Spinal cord (tissue), 10 donors: ENCODE measurements around the gene CELA1. TPM values are rescaled to one million over a fixed set of nuclear protein-coding genes. Genes with fewer than 3 reads are reported as not detected.
"Not testable (repeated sequence)": the region's sequence is repeated elsewhere in the genome, so short reads cannot be mapped to it uniquely, and the experiment has no call there.

Experiments used
- DNase-seq, 6 donors: peaks; one replicate each; pipeline versions ENCODE4 v3.0.0 to v3.0.0-alpha.2; 2013 to 2015; ENCODE audit warnings: low spot score in 6 of 6, low read depth in 4 of 6
- H3K27ac ChIP-seq: one replicate; pipeline ENCODE4 v1.5.1; 2013; ENCODE audit warnings: low read depth, low read length, control low read depth
- H3K27me3 ChIP-seq: one replicate; pipeline ENCODE4 v1.6.1; 2013; ENCODE audit warnings: low read length; ENCODE audit not compliant: control insufficient read depth, insufficient read depth
- H3K36me3 ChIP-seq: one replicate; pipeline ENCODE4 v1.6.1; 2013; ENCODE audit warnings: low read length; ENCODE audit not compliant: control insufficient read depth, insufficient read depth
- H3K4me1 ChIP-seq: one replicate; pipeline ENCODE4 v1.6.1; 2013; ENCODE audit warnings: low read length; ENCODE audit not compliant: control insufficient read depth, insufficient read depth
- H3K4me3 ChIP-seq: one replicate; pipeline ENCODE4 v1.5.1; 2013; ENCODE audit warnings: low read depth, low read length, control low read depth
- H3K9me3 ChIP-seq: one replicate; pipeline ENCODE4 v1.6.1; 2013; ENCODE audit warnings: low read length; ENCODE audit not compliant: control insufficient read depth, insufficient read depth
- WGBS: methylation state at CpG from one replicate; pipeline ENCODE4 v1.1.5; 2013; ENCODE audit warnings: missing lambda C conversion rate; ENCODE audit not compliant: insufficient coverage; 5-methylcytosine and 5-hydroxymethylcytosine counted together
- polyA plus RNA-seq, 2 donors: library from polyadenylated mRNA; unstranded; fragments of 120-200 nt; gene quantifications; one replicate each; pipeline ENCODE4 v1.2.1, GENCODE V29; 2013; ENCODE audit not compliant: insufficient read length in 2 of 2
- total RNA-seq, 2 donors: library from RNA; depleted of rRNA in 1 of 2; stranded (reverse); fragments of 120-200 nt in 1 of 2; fragments of >200 nt in 1 of 2; gene quantifications; one replicate each; pipeline versions ENCODE4 v1.2.3 to v1.2.4, GENCODE V29; 2013 to 2014
- donor health status: healthy.

Gene CELA1
- total and polyA plus RNA-seq, 4 donors = not detected

- Histone ChIP-seq H3K4me1 (peaks cover 4% of the 10 kb centered on the region), H3K27ac (no peak overlapping the region), H3K27me3 (no peaks in the 10 kb centered on the region), H3K36me3 (no peaks in the 10 kb centered on the region), H3K4me3 (no peak overlapping the region), H3K9me3 (no peaks in the 10 kb centered on the region)
- WGBS = 92% methylated on average over 4 of the region's 4 CpGs
- DNase-seq = no peak
These were observed 1.6 kb upstream of the CELA1 start for GRCh38 chr12:51348116-51348515.

GRCh38 chr12:51345681-51346080, 798 bp downstream of the CELA1 start:
- Histone ChIP-seq H3K4me1 (peaks cover 3% of the 10 kb centered on the region), H3K4me3 (no peak overlapping the region), H3K27me3 (no peaks in the 10 kb centered on the region), H3K27ac (no peak overlapping the region), H3K9me3 (no peaks in the 10 kb centered on the region), H3K36me3 (no peaks in the 10 kb centered on the region)
- WGBS = 64% methylated on average over 7 of the region's 7 CpGs
- no peak for DNase-seq

GRCh38 chr12:51343201-51343600, 3.3 kb downstream of the CELA1 start:
- Histone ChIP-seq H3K36me3 (no peaks in the 10 kb centered on the region), H3K4me1 (peaks cover 3% of the 10 kb centered on the region), H3K9me3 (no peaks in the 10 kb centered on the region), H3K27me3 (no peaks in the 10 kb centered on the region), H3K27ac (no peak overlapping the region), H3K4me3 (no peak overlapping the region)
- DNase-seq = no peak
- 79% methylated on average over 2 of the region's 2 CpGs for WGBS

- no peak overlapping the region for H3K4me3 ChIP-seq
- peaks cover 3% of the 10 kb centered on the region for H3K4me1 ChIP-seq
- 94% methylated on average over 7 of the region's 10 CpGs for WGBS
- no peak overlapping the region for H3K27ac ChIP-seq
- no peaks in the 10 kb centered on the region for H3K9me3 ChIP-seq
- no peaks in the 10 kb centered on the region for H3K36me3 ChIP-seq
- no peaks in the 10 kb centered on the region for H3K27me3 ChIP-seq
- no peak for DNase-seq
These were observed 4.1 kb downstream of the CELA1 start for GRCh38 chr12:51342416-51342815.

GRCh38 chr12:51341251-51342007, 5.0 kb downstream of the CELA1 start:
- WGBS = 47% methylated on average over 3 of the region's 9 CpGs
- H3K27me3 ChIP-seq = no peaks in the 10 kb centered on the region
- H3K9me3 ChIP-seq = no peaks in the 10 kb centered on the region
- peak; percentile 43 to 91 (median 58) for DNase-seq
- no peak overlapping the region for H3K27ac ChIP-seq
- peaks cover 3% of the 10 kb centered on the region for H3K4me1 ChIP-seq
- H3K36me3 ChIP-seq = no peaks in the 10 kb centered on the region
- no peak overlapping the region for H3K4me3 ChIP-seq

GRCh38 chr12:51339750-51340149, 6.7 kb downstream of the CELA1 start:
- 78% methylated on average over 4 of the region's 6 CpGs for WGBS
- Histone ChIP-seq H3K4me1 (peaks cover 3% of the 10 kb centered on the region), H3K9me3 (no peaks in the 10 kb centered on the region), H3K4me3 (no peak overlapping the region), H3K36me3 (no peaks in the 10 kb centered on the region), H3K27ac (no peak overlapping the region), H3K27me3 (no peaks in the 10 kb centered on the region)
- no peak for DNase-seq

- H3K36me3 ChIP-seq, H3K27me3 ChIP-seq, DNase-seq, H3K4me1 ChIP-seq, H3K27ac ChIP-seq, H3K4me3 ChIP-seq, H3K9me3 ChIP-seq: not testable (repeated sequence)
These were observed 9.1 kb downstream of the CELA1 start for GRCh38 chr12:51337336-51337735.

GRCh38 chr12:51335931-51336330, 10.5 kb downstream of the CELA1 start:
- no peaks in the 10 kb centered on the region for H3K9me3 ChIP-seq
- no peak overlapping the region for H3K4me3 ChIP-seq
- no peak overlapping the region for H3K27ac ChIP-seq
- DNase-seq = no peak
- H3K27me3 ChIP-seq = no peaks in the 10 kb centered on the region
- no peaks in the 10 kb centered on the region for H3K36me3 ChIP-seq
- H3K4me1 ChIP-seq = no peaks in the 10 kb centered on the region
- WGBS = 80% methylated on average over 1 of the region's 2 CpGs

- no peak overlapping the region for H3K27ac ChIP-seq
- DNase-seq = no peak
- H3K4me1 ChIP-seq = no peaks in the 10 kb centered on the region
- no peak overlapping the region for H3K4me3 ChIP-seq
- no peaks in the 10 kb centered on the region for H3K27me3 ChIP-seq
- no peaks in the 10 kb centered on the region for H3K36me3 ChIP-seq
- WGBS = 91% methylated on average over 4 of the region's 4 CpGs
- no peaks in the 10 kb centered on the region for H3K9me3 ChIP-seq
These were observed 11.7 kb downstream of the CELA1 start for GRCh38 chr12:51334764-51335163.

GRCh38 chr12:51333536-51333935, 12.9 kb downstream of the CELA1 start:
- H3K4me3 ChIP-seq = no peak overlapping the region
- H3K36me3 ChIP-seq = no peaks in the 10 kb centered on the region
- H3K9me3 ChIP-seq = no peaks in the 10 kb centered on the region
- no peaks in the 10 kb centered on the region for H3K27me3 ChIP-seq
- H3K4me1 ChIP-seq = no peaks in the 10 kb centered on the region
- no peak overlapping the region for H3K27ac ChIP-seq
- DNase-seq = no peak
- 97% methylated on average over 4 of the region's 6 CpGs for WGBS
